ENCODE results near the gene CBARP. TPM values are rescaled to one million over a fixed set of nuclear protein-coding genes. Genes with fewer than 3 reads are reported as not detected.

CBARP gene
- total RNA-seq, 1 experiment from 2014 or later, result 1.9 TPM

DNA sequence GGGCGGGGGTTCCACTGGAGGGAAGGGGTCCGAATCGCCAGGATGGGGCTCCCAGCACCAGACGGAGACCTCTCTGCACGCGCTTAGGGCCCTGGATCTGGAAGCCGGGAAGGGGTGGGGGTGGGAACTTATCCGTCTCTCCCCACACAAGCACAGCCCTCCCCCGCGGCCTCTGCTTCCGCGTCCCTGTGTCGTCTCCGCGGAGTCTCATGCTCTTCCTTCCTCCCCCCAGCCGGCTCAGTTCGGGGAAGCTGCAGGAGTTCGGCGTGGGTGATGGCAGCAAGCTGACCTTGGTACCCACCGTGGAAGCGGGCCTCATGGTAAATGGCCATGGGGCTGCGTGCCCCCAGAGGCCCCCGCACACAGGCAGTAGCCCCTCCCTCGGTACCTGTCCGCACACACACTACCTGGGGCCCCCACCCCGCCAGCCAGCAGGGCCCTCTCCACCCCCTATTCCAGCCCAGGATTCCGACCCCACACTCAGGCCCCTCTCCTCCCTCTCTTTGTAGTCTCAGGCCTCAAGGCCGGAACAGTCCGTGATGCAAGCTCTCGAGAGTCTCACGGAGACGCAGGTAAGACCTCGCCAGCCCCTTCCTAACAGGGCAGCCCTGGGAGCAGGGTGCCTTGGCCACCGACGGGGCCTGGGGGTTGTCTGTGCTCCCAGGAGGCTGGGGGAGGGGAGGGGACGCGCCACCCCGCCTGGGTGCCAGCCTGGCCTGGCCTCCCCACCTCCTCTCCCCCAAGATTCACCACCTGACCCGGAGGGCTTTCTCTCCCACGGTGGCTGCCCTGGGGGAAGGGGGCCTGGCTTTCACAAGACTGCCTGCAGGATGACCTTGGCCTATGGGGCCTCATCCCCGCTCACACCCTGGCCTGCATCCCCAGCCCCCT is 13.8 kb upstream of the CBARP start:
- Histone ChIP-seq H4K20me1 (ENCODE audit: insufficient read depth) (peaks cover 11% of the 10 kb centered on the region; the same call in 1 of the 2 replicates), H3F3A (ENCODE audit: insufficient read depth, low read depth) (peaks cover 35% of the 10 kb centered on the region), H2AFZ (no peak overlapping the region), H3K4me1 (replicated peaks; ENCODE audit: insufficient read depth) (peaks cover 15% of the 10 kb centered on the region), H3K4me3 (peak overlapping the region; percentile 71), H3K27ac (peak overlapping the region; percentile 88), H3K9me3 (ENCODE audit: insufficient read depth, low read depth) (no peaks in the 10 kb centered on the region), H3K27me3 (ENCODE audit: insufficient read depth, low read depth) (no peaks in the 10 kb centered on the region), H3K9me2 (ENCODE audit: insufficient read depth) (no peaks in the 10 kb centered on the region), H3K36me3 (ENCODE audit: low read depth) (peaks cover 3% of the 10 kb centered on the region; the same call in 1 of the 2 replicates), H3K4me2 (peak overlapping the region; percentile 75), H3K79me2 (ENCODE audit: low read depth) (peaks cover 53% of the 10 kb centered on the region)
- intact Hi-C loops (cut with micrococcal nuclease; ENCODE audit: unreplicated experiment), result loop anchor here (2.0 kb wide), 1 partner anchor 15 kb away; no protein-coding TSS in a partner anchor
- TSS peak; percentile 32 for BruUV-seq (replicated peaks)
- ChIA-PET CTCF (no interaction called here), POLR2A (ENCODE audit: unreplicated experiment) (no interaction called here)
- TF ChIP-seq EZH2 (IDR thresholded peaks at IDR 0.05; ENCODE audit: low read depth) (no peak), CTCF (conservative IDR thresholded peaks at IDR 0.05) (no peak)
- peak; percentile 53 to 57 for DNase-seq

GRCh38 chr19:1250437-1251260 is 12.8 kb upstream of the CBARP start:
- TF ChIP-seq EZH2 (IDR thresholded peaks at IDR 0.05; ENCODE audit: low read depth) (no peak), CTCF (conservative IDR thresholded peaks at IDR 0.05) (no peak)
- Histone ChIP-seq H3K36me3 (ENCODE audit: low read depth) (peaks cover 3% of the 10 kb centered on the region; the same call in 1 of the 2 replicates), H3K4me3 (peak overlapping the region; percentile 71), H2AFZ (no peak overlapping the region), H3K9me3 (ENCODE audit: insufficient read depth, low read depth) (no peaks in the 10 kb centered on the region), H3F3A (ENCODE audit: insufficient read depth, low read depth) (peaks cover 31% of the 10 kb centered on the region), H3K79me2 (ENCODE audit: low read depth) (peaks cover 44% of the 10 kb centered on the region), H4K20me1 (ENCODE audit: insufficient read depth) (peaks cover 10% of the 10 kb centered on the region; the same call in 1 of the 2 replicates), H3K27me3 (ENCODE audit: insufficient read depth, low read depth) (no peaks in the 10 kb centered on the region), H3K4me2 (peak overlapping the region; percentile 75), H3K4me1 (replicated peaks; ENCODE audit: insufficient read depth) (peaks cover 14% of the 10 kb centered on the region), H3K27ac (peak overlapping the region; percentile 88), H3K9me2 (ENCODE audit: insufficient read depth) (no peaks in the 10 kb centered on the region)
- intact Hi-C loops (cut with micrococcal nuclease; ENCODE audit: unreplicated experiment), result no loop called here
- BruUV-seq (replicated peaks), result no TSS peak
- POLR2A ChIA-PET (ENCODE audit: unreplicated experiment), result no interaction called here
- CTCF ChIA-PET, result no interaction called here
- DNase-seq, result no peak

DNA sequence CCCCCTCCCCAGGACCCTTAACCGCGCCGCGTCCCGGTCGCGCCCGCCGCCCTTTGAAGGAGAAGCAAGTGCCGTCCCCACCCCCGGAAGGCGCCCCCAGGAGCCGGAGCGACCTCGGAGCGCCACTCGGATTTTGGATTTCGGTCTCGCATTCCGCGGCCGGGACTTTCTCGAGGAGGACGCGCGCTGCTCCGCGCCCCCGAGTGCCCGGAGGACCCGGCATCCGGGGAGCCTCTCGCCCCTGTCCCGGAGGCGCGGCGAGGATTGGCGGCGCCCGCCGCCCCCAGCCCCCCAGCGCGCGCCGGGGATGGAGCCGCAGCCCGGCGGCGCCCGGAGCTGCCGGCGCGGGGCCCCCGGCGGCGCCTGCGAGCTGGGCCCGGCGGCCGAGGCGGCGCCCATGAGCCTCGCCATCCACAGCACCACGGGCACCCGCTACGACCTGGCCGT is 12.2 kb upstream of the CBARP start:
- Histone ChIP-seq H3K79me2 (ENCODE audit: low read depth) (peaks cover 37% of the 10 kb centered on the region), H2AFZ (no peak overlapping the region), H3K9me3 (ENCODE audit: insufficient read depth, low read depth) (no peaks in the 10 kb centered on the region), H3K36me3 (ENCODE audit: low read depth) (peaks cover 3% of the 10 kb centered on the region; the same call in 1 of the 2 replicates), H3K9me2 (ENCODE audit: insufficient read depth) (no peaks in the 10 kb centered on the region), H3K4me2 (peak overlapping the region; percentile 47; the same call in 1 of the 2 replicates), H3K4me1 (replicated peaks; ENCODE audit: insufficient read depth) (peaks cover 17% of the 10 kb centered on the region), H3K27me3 (ENCODE audit: insufficient read depth, low read depth) (no peaks in the 10 kb centered on the region), H3K4me3 (peak overlapping the region; percentile 71; the same call in 1 of the 2 replicates), H3K27ac (peak overlapping the region; percentile 51; the same call in 1 of the 2 replicates), H4K20me1 (ENCODE audit: insufficient read depth) (0 out of 2 replicates have a peak, but pooled peaks cover 5% of the 10 kb centered on the region), H3F3A (ENCODE audit: insufficient read depth, low read depth) (peaks cover 31% of the 10 kb centered on the region)
- POLR2A ChIA-PET (ENCODE audit: unreplicated experiment), result no interaction called here
- TF ChIP-seq CTCF (conservative IDR thresholded peaks at IDR 0.05) (no peak), EZH2 (IDR thresholded peaks at IDR 0.05; ENCODE audit: low read depth) (no peak)
- no peak for DNase-seq
- no TSS peak for BruUV-seq (replicated peaks)
- intact Hi-C loops (cut with micrococcal nuclease; ENCODE audit: unreplicated experiment), result loop anchor here (5.0 kb wide), 1 partner anchor 68 kb away; no protein-coding TSS in a partner anchor
- CTCF ChIA-PET, result no interaction called here

Measured in PC-9 (cell line).